Measurements from ENCODE around the gene LRRC8C.
A peak's percentile ranks its signal among the peaks of the same experiment; 100 is the strongest.

Gene LRRC8C

GRCh38 chr1:89737985-89738510 lies 105.1 kb downstream of the LRRC8C start:
- DNase-seq, result no peak

DNA sequence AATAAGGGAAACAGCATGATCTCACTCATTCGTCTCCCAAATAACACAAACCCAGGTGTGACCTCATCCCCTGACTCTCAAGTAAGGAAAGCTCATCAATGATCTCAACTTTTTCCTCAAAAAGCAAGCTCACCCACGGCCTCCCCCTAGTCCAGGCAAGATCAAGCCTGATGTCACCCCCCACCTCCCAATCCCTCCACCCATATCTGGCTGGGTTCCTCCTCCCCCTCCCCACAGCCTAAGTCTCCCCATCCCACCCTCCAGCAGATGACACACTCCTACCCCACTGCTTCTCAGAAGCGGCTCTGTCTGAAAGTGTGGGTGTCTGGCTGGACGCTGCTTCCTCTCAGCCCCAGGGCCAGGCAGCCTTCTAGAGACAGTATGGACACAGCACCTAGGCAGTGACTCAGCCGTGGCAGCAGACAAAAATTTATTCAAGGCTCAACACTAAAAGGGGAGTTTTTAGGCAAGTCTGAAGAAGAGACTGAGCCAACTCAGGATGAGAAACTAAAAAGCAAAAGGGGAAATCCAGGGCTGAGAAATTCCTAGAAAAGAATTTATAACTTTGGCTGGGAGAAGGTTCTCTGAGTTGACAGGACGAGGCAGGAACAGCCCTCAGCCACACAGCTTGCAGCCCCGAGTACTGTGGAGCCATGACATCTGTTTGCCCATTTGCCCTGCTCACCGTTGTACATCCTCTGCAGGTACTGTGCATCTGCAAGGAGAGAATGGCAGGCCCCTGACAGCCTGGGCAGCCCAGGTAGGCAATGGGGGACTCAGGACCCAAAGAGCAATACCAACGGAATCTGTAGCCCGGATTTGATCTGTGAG lies 106.3 kb downstream of the LRRC8C start:
- no peak for DNase-seq

GRCh38 chr1:89739844-89740216 lies 106.9 kb downstream of the LRRC8C start:
- DNase-seq, result no peak

DNA sequence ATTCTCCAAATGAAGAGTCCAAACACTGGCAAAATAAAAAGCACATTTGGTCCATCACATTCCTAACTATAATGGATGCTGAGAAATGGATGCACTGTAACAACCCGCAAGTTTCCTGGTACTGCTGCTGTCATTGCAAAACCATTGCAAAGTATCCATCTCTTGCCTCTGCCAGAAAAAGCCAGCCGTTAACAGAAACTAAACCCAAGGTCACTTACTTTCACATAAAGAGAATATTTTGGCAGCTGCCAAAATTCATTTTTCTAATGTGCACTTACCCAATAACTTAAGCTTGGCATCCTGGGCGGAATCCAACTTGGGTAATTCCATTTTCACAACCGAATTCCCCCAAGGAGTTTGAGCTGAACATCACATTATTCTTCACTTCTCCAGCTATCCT lies 110.9 kb downstream of the LRRC8C start:
- no peak for DNase-seq

GRCh38 chr1:89746424-89747149 lies 113.7 kb downstream of the LRRC8C start:
- DNase-seq, result no peak

- no peak for DNase-seq
These were observed 120.8 kb downstream of the LRRC8C start for GRCh38 chr1:89753761-89754160.

- DNase-seq, result no peak
These were observed 121.6 kb downstream of the LRRC8C start for GRCh38 chr1:89754518-89754917.

- DNase-seq, result no peak
These were observed 122.7 kb downstream of the LRRC8C start for GRCh38 chr1:89755591-89755990.

DNA sequence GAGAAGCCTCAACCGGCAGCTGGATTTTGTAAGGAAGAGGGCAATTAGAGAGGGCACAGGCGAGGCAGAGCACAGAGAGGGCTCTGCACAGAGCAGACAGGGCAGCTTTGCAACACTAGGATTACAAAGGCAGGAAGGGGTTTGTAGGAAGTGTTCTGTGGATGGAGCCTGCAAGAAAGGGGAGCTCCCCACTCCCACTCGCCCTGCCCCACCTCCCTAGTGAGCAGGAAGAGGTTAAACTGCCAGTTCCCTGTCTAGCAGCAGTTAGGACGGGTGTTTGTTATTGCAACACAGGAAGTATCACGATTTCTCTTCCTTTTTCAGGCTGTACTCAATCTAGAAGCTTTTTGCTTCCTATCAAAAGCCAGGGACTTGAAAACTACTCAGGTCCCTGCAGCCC lies 124.6 kb downstream of the LRRC8C start:
- DNase-seq, result peak; percentile 38

- no peak for DNase-seq
These were observed 125.2 kb downstream of the LRRC8C start for GRCh38 chr1:89758156-89758555.

GRCh38 chr1:89759036-89759435 lies 126.1 kb downstream of the LRRC8C start:
- no peak for DNase-seq

- no peak for DNase-seq
These were observed 127.6 kb downstream of the LRRC8C start for GRCh38 chr1:89760496-89760895.

GRCh38 chr1:89761338-89761737 lies 128.4 kb downstream of the LRRC8C start:
- no peak for DNase-seq

GRCh38 chr1:89761901-89762300 lies 129.0 kb downstream of the LRRC8C start:
- no peak for DNase-seq

- no peak for DNase-seq
These were observed 129.5 kb downstream of the LRRC8C start for GRCh38 chr1:89762386-89762778.

- peak; percentile 83 for DNase-seq
These were observed 130.1 kb downstream of the LRRC8C start for GRCh38 chr1:89762779-89763648.

DNA sequence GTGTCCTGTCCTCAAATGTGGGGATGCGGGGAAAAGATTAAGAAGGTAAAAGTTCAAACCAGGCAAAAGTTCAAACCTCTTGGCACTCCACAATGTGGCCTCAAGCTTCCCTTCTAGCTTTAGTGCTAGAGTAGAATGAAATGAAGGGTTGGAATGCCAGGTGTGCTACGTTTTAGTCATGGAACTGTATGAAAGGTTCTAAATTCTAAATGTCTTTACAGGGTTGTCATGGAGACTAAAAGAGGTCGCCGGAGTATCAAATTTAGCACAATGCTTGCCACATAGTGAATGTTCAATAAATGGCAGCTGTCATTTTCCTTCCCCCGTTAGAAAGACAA lies 130.7 kb downstream of the LRRC8C start:
- no peak for DNase-seq

- no peak for DNase-seq
These were observed 132.9 kb downstream of the LRRC8C start for GRCh38 chr1:89765774-89766173.

- DNase-seq, result no peak
These were observed 134.7 kb downstream of the LRRC8C start for GRCh38 chr1:89767618-89768017.

All from CD4-positive, alpha-beta T cell treated with Interferon gamma for 1 hour (primary cell).